Measurements from ENCODE around the gene MAGEF1.

MAGEF1 gene

GRCh38 chr3:184746131-184747120, 34.6 kb upstream of the MAGEF1 start:
- TF ChIP-seq EZH2phosphoT487 (IDR thresholded peaks at IDR 0.05; ENCODE audit: low read depth) (no peak), CTCF (IDR thresholded peaks at IDR 0.05; ENCODE audit: low read depth, low read length) (no peak)
- Histone ChIP-seq H3K4me1 (ENCODE audit: low read length) (peaks cover 29% of the 10 kb centered on the region), H3K27me3 (ENCODE audit: low read depth, low read length) (no peaks in the 10 kb centered on the region), H4K20me1 (ENCODE audit: insufficient read depth, low read length) (no peaks in the 10 kb centered on the region), H3K36me3 (replicated peaks; ENCODE audit: low read depth, low read length) (no peaks in the 10 kb centered on the region), H3K27ac (ENCODE audit: low read length) (no peak overlapping the region), H3K4me2 (ENCODE audit: low read length) (no peak overlapping the region), H3K9me3 (ENCODE audit: insufficient read depth, low read length) (no peaks in the 10 kb centered on the region), H3K9ac (ENCODE audit: low read length) (no peak overlapping the region), H3K79me2 (ENCODE audit: low read length) (no peaks in the 10 kb centered on the region), H2AFZ (ENCODE audit: low read depth, low read length) (no peak overlapping the region), H3K4me3 (ENCODE audit: low read length) (no peak overlapping the region)

GRCh38 chr3:184745526-184745925, 33.7 kb upstream of the MAGEF1 start:
- no peak for TF ChIP-seq CTCF (IDR thresholded peaks at IDR 0.05; ENCODE audit: low read depth, low read length)
- TF ChIP-seq EZH2phosphoT487 (IDR thresholded peaks at IDR 0.05; ENCODE audit: low read depth) = no peak
- H3K4me2 ChIP-seq (ENCODE audit: low read length) = no peak overlapping the region

GRCh38 chr3:184743248-184743647, 31.4 kb upstream of the MAGEF1 start:
- no peaks in the 10 kb centered on the region for H3K9me3 ChIP-seq (ENCODE audit: insufficient read depth, low read length)
- TF ChIP-seq EZH2phosphoT487 (IDR thresholded peaks at IDR 0.05; ENCODE audit: low read depth) (no peak), CTCF (IDR thresholded peaks at IDR 0.05; ENCODE audit: low read depth, low read length) (no peak)
- H3K4me2 ChIP-seq (ENCODE audit: low read length) = no peak overlapping the region
- no peaks in the 10 kb centered on the region for H3K36me3 ChIP-seq (replicated peaks; ENCODE audit: low read depth, low read length)
- H2AFZ ChIP-seq (ENCODE audit: low read depth, low read length) = no peak overlapping the region
- no peaks in the 10 kb centered on the region for H3K79me2 ChIP-seq (ENCODE audit: low read length)
- no peaks in the 10 kb centered on the region for H3K27me3 ChIP-seq (ENCODE audit: low read depth, low read length)
- H3K9ac ChIP-seq (ENCODE audit: low read length) = no peak overlapping the region
- peaks cover 23% of the 10 kb centered on the region for H3K4me1 ChIP-seq (ENCODE audit: low read length)
- H4K20me1 ChIP-seq (ENCODE audit: insufficient read depth, low read length) = no peaks in the 10 kb centered on the region
- no peak overlapping the region for H3K4me3 ChIP-seq (ENCODE audit: low read length)
- H3K27ac ChIP-seq (ENCODE audit: low read length) = no peak overlapping the region

More at GRCh38 chr3:184745526-184745925, 33.7 kb upstream of the MAGEF1 start:
- H3K4me1 ChIP-seq (ENCODE audit: low read length) = peaks cover 30% of the 10 kb centered on the region
- no peak overlapping the region for H2AFZ ChIP-seq (ENCODE audit: low read depth, low read length)
- no peaks in the 10 kb centered on the region for H3K9me3 ChIP-seq (ENCODE audit: insufficient read depth, low read length)
- H3K36me3 ChIP-seq (replicated peaks; ENCODE audit: low read depth, low read length) = no peaks in the 10 kb centered on the region
- H3K27ac ChIP-seq (ENCODE audit: low read length) = no peak overlapping the region
- no peaks in the 10 kb centered on the region for H3K27me3 ChIP-seq (ENCODE audit: low read depth, low read length)
- H3K4me3 ChIP-seq (ENCODE audit: low read length) = no peak overlapping the region
- H4K20me1 ChIP-seq (ENCODE audit: insufficient read depth, low read length) = no peaks in the 10 kb centered on the region
- no peak overlapping the region for H3K9ac ChIP-seq (ENCODE audit: low read length)
- H3K79me2 ChIP-seq (ENCODE audit: low read length) = no peaks in the 10 kb centered on the region

GRCh38 chr3:184742676-184743135, 30.8 kb upstream of the MAGEF1 start:
- H3K4me3 ChIP-seq (ENCODE audit: low read length) = no peak overlapping the region
- no peak for TF ChIP-seq CTCF (IDR thresholded peaks at IDR 0.05; ENCODE audit: low read depth, low read length)
- TF ChIP-seq EZH2phosphoT487 (IDR thresholded peaks at IDR 0.05; ENCODE audit: low read depth) = no peak
- no peak overlapping the region for H3K27ac ChIP-seq (ENCODE audit: low read length)
- no peaks in the 10 kb centered on the region for H3K36me3 ChIP-seq (replicated peaks; ENCODE audit: low read depth, low read length)
- H3K79me2 ChIP-seq (ENCODE audit: low read length) = no peaks in the 10 kb centered on the region
- H3K9ac ChIP-seq (ENCODE audit: low read length) = no peak overlapping the region
- H4K20me1 ChIP-seq (ENCODE audit: insufficient read depth, low read length) = no peaks in the 10 kb centered on the region
- peaks cover 17% of the 10 kb centered on the region for H3K4me1 ChIP-seq (ENCODE audit: low read length)
- H2AFZ ChIP-seq (ENCODE audit: low read depth, low read length) = no peak overlapping the region
- H3K4me2 ChIP-seq (ENCODE audit: low read length) = no peak overlapping the region
- no peaks in the 10 kb centered on the region for H3K27me3 ChIP-seq (ENCODE audit: low read depth, low read length)
- H3K9me3 ChIP-seq (ENCODE audit: insufficient read depth, low read length) = no peaks in the 10 kb centered on the region

Measured in OCI-LY3 (cell line).